Testis (tissue), 3 donors: Measurements from ENCODE around the gene INPP5B. TPM values are rescaled to one million over a fixed set of nuclear protein-coding genes. Genes with fewer than 3 reads are reported as not detected.
A peak's percentile ranks its signal among the peaks of the same experiment; 100 is the strongest.

ENCODE experiments used
- DNase-seq: peaks from one replicate; pipeline ENCODE4 v3.0.0-alpha.2; 2019
- H3K27ac ChIP-seq, 2 donors: fragments of 200-600 bp; sonication (generic); one replicate each; pipeline ENCODE4 v1.5.1; 2019
- H3K27me3 ChIP-seq: fragments of 200-600 bp; sonication (generic); one replicate; pipeline ENCODE4 v1.5.1; 2019
- H3K36me3 ChIP-seq: fragments of 200-600 bp; sonication (generic); one replicate; pipeline ENCODE4 v1.5.1; 2017; ENCODE audit warnings: low read depth; ENCODE audit errors: missing control alignments
- H3K4me1 ChIP-seq: fragments of 200-600 bp; sonication (generic); one replicate; pipeline ENCODE4 v1.5.1; 2019
- H3K4me3 ChIP-seq, 2 donors: fragments of 200-600 bp; sonication (generic); one replicate each; pipeline ENCODE4 v1.5.1; 2017 to 2019
- H3K9me3 ChIP-seq: fragments of 200-600 bp; sonication (generic); one replicate; pipeline ENCODE4 v1.5.1; 2017
- POLR2A ChIP-seq: fragments of 450-650 bp; IDR thresholded peaks from one replicate; pipeline ENCODE4 v1.6.1; 2017; ENCODE audit warnings: antibody characterized with exemption, mild to moderate bottlenecking, moderate library complexity
- WGBS, 2 donors: methylation state at CpG; one replicate each; pipeline ENCODE4 v1.1.5; 2018; 5-methylcytosine and 5-hydroxymethylcytosine counted together
- intact Hi-C: fragments of 100-400 bp; cut with DNase I; formaldehyde crosslinking; loops from one replicate; pipeline ENCODE4 v1.15.1; 2023; ENCODE audit warnings: low total_unique reads
- polyA plus RNA-seq: library from polyadenylated mRNA; stranded (reverse); fragments of 350-450 nt; fragmentation: Illumina TruSeq; extraction: RNeasy Lipid Tissue Mini Kit (QIAGEN cat#74804); gene quantifications from one replicate; pipeline ENCODE4 v1.2.3, GENCODE V29; 2014; ENCODE audit warnings: low read depth, low replicate concordance; ENCODE audit not compliant: insufficient read depth
- total RNA-seq, 2 donors: library from RNA; depleted of rRNA; stranded (reverse); fragments of >200 nt; gene quantifications; one replicate each; pipeline ENCODE4 v1.2.3, GENCODE V29; 2016
- TF ChIP-seq, protein P1 (sequence below), 3 experiments: fragments of 450-650 bp in 2 of 3; fragments of 200-600 bp in 1 of 3; sonication (generic) in 1 of 3; IDR thresholded peaks; one replicate each; pipeline ENCODE4 v1.5.1; 2016 to 2019; ENCODE audit warnings: antibody characterized with exemption in 3 of 3, mild to moderate bottlenecking in 2 of 3, moderate library complexity in 1 of 3

INPP5B gene
- total and polyA plus RNA-seq, 3 donors from 2014 or later: 15.3 to 31.6 (median 24.1) TPM

DNA sequence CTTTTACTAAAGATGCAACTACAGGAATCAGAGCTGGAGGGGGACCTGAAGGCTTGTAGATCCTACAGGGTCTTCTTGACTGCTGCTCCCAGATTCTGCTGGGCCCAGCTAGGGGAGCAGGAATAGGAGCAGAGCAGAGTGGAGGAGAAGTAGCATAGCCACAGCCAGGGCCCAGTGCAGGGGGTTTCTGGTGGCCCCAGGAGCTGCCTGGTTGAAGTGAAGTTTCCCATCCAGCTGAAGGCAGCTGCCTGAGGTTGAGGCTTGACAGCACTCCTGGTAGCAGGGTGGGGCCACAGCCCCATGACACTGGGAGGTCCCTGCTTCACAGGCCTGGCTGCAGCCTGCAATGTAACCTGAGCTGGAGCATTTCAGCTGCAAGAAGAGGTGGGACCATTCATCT, 2.0 kb upstream of the INPP5B start:
- H3K4me1 ChIP-seq: no peaks in the 10 kb centered on the region
- no peaks in the 10 kb centered on the region for H3K36me3 ChIP-seq
- TF ChIP-seq, protein P1, sequence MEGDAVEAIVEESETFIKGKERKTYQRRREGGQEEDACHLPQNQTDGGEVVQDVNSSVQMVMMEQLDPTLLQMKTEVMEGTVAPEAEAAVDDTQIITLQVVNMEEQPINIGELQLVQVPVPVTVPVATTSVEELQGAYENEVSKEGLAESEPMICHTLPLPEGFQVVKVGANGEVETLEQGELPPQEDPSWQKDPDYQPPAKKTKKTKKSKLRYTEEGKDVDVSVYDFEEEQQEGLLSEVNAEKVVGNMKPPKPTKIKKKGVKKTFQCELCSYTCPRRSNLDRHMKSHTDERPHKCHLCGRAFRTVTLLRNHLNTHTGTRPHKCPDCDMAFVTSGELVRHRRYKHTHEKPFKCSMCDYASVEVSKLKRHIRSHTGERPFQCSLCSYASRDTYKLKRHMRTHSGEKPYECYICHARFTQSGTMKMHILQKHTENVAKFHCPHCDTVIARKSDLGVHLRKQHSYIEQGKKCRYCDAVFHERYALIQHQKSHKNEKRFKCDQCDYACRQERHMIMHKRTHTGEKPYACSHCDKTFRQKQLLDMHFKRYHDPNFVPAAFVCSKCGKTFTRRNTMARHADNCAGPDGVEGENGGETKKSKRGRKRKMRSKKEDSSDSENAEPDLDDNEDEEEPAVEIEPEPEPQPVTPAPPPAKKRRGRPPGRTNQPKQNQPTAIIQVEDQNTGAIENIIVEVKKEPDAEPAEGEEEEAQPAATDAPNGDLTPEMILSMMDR (IDR thresholded peaks at IDR 0.05): no peak
- no peak for TF ChIP-seq POLR2A
- H3K9me3 ChIP-seq: no peaks in the 10 kb centered on the region
- H3K27ac ChIP-seq: no peak overlapping the region
- no peaks in the 10 kb centered on the region for H3K27me3 ChIP-seq
- no peak for DNase-seq
- H3K4me3 ChIP-seq: no peak overlapping the region
- intact Hi-C loops: no loop called here

DNA sequence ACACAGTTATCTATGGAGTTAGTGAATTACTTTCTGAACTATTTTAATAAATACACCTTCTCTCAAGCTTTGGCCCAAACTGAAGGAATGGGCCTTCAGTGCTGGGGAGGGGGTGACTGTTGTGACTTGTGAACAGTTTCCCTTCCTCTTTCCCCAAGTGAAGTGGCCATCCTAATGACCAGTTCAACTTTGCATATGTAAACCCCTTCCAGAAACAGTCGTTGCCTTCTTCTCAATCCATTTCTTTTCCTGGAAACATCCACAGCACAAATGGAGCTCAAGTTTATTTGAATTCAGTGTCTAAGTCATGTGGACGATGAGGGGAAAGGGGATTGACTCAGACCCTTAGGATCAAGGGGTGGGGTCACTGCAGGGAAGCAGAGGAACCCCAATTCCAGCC, 1.3 kb upstream of the INPP5B start:
- intact Hi-C loops: no loop called here
- H3K4me1 ChIP-seq: no peaks in the 10 kb centered on the region
- 60 to 67% methylated on average over 2 of the region's 2 CpGs for WGBS, 2 donors
- no peaks in the 10 kb centered on the region for H3K9me3 ChIP-seq
- H3K27ac ChIP-seq: no peak overlapping the region
- no peak overlapping the region for H3K4me3 ChIP-seq
- no peak for TF ChIP-seq POLR2A
- TF ChIP-seq, protein P1 (IDR thresholded peaks at IDR 0.05): no peak
- H3K27me3 ChIP-seq: no peaks in the 10 kb centered on the region
- DNase-seq: no peak
- no peaks in the 10 kb centered on the region for H3K36me3 ChIP-seq

- Histone ChIP-seq H3K36me3 (no peaks in the 10 kb centered on the region), H3K4me1 (no peaks in the 10 kb centered on the region), H3K27me3 (no peaks in the 10 kb centered on the region), H3K27ac (peak overlapping the region in 1 of 2 donors; percentile 86), H3K4me3 (no peak overlapping the region), H3K9me3 (no peaks in the 10 kb centered on the region)
- WGBS, 2 donors: 43 to 59% methylated on average over 6 of the region's 6 CpGs
- TF ChIP-seq POLR2A: no peak
- TF ChIP-seq, protein P1 (IDR thresholded peaks at IDR 0.05): no peak
- intact Hi-C loops: no loop called here
- no peak for DNase-seq
Observed at GRCh38 chr1:37947364-37947763, 511 bp upstream of the INPP5B start.

DNA sequence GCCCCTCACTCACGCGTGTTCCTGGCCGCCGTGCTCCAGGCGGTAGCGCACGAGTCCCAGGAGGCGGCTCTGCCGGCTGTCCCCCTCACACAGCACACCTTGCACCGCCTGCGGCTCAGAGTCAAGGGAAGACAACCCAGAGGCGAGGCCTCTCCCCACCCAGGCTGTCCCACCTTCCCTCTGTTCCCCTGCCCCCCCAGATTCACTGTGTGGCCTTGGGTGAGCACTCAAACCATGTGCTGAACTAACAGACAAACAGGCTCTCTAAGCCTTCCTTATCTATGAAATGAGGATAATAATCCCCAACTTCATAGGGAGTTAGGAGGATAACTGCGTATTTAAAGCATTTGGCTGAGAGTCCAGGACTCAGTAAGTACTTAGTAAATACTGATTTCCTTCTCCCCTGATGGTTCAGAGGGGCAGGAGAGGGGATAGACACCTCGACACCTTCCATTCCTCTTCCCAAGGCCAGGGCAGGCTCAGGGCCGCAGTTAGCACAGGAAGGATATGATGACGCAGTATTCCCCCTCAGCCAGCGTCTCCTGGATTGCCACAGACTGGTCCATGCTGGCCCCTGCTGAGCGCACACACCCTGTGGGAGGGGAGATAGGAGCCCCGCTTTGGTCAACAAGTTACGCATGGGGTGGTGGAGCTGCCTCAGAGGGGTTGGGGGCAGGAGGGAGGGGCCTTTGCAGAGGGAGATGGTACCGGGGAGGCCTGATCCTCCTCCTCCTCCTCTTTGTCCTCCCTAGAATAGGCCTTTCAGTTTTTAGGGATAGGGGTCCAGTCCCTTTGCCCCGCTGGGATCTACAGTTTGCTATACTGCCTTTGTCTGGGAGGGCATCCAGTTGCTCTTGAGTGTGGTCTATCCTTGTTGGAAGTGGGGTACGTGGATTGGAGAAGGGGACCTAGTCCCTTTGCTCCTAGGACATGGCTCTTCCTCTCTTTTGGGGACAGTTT, 830 bp downstream of the INPP5B start:
- H3K27me3 ChIP-seq: no peaks in the 10 kb centered on the region
- no peak for TF ChIP-seq POLR2A
- TF ChIP-seq, protein P1 (IDR thresholded peaks at IDR 0.05): no peak
- no peaks in the 10 kb centered on the region for H3K36me3 ChIP-seq
- WGBS, 2 donors: 55 to 58% methylated on average over 17 to 23 of the region's 23 CpGs
- DNase-seq: peak; percentile 61
- intact Hi-C loops: no loop called here
- H3K9me3 ChIP-seq: no peaks in the 10 kb centered on the region
- peak overlapping the region; percentile 73 to 86 for H3K27ac ChIP-seq
- peak overlapping the region; percentile 49 to 67 for H3K4me3 ChIP-seq
- H3K4me1 ChIP-seq: no peaks in the 10 kb centered on the region
